ENCODE results near the gene KCNJ6. TPM values are rescaled to one million over a fixed set of nuclear protein-coding genes. Genes with fewer than 3 reads are reported as not detected.

The KCNJ6 gene
- total RNA-seq, 1 donor from 2014 or later, result not detected

- H3K27me3 ChIP-seq, result no peaks in the 10 kb centered on the region
- H3K27ac ChIP-seq, result no peak overlapping the region
- intact Hi-C loops (cut with DNase I), result no loop called here
- H3K4me1 ChIP-seq, result no peaks in the 10 kb centered on the region
- no peak overlapping the region for H3K4me3 ChIP-seq
- H3K36me3 ChIP-seq, result no peaks in the 10 kb centered on the region
- no peak for TF ChIP-seq POLR2AphosphoS5 (IDR thresholded peaks at IDR 0.05; ENCODE audit: insufficient read depth in 1 of 2, low read depth in 1 of 2)
- no peak for TF ChIP-seq POLR2A (IDR thresholded peaks at IDR 0.05)
- TF ChIP-seq, protein P1, sequence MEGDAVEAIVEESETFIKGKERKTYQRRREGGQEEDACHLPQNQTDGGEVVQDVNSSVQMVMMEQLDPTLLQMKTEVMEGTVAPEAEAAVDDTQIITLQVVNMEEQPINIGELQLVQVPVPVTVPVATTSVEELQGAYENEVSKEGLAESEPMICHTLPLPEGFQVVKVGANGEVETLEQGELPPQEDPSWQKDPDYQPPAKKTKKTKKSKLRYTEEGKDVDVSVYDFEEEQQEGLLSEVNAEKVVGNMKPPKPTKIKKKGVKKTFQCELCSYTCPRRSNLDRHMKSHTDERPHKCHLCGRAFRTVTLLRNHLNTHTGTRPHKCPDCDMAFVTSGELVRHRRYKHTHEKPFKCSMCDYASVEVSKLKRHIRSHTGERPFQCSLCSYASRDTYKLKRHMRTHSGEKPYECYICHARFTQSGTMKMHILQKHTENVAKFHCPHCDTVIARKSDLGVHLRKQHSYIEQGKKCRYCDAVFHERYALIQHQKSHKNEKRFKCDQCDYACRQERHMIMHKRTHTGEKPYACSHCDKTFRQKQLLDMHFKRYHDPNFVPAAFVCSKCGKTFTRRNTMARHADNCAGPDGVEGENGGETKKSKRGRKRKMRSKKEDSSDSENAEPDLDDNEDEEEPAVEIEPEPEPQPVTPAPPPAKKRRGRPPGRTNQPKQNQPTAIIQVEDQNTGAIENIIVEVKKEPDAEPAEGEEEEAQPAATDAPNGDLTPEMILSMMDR (IDR thresholded peaks at IDR 0.05), result no peak
- no peak for DNase-seq (ENCODE audit: extremely low spot score in 2 of 2)
- no peaks in the 10 kb centered on the region for H3K9me3 ChIP-seq
Measured at GRCh38 chr21:37870221-37870620, 46.0 kb downstream of the KCNJ6 start.

GRCh38 chr21:37869661-37870060 is 46.6 kb downstream of the KCNJ6 start:
- H3K27ac ChIP-seq, result no peak overlapping the region
- H3K27me3 ChIP-seq, result no peaks in the 10 kb centered on the region
- intact Hi-C loops (cut with DNase I), result no loop called here
- H3K4me1 ChIP-seq, result no peaks in the 10 kb centered on the region
- TF ChIP-seq, protein P1 (IDR thresholded peaks at IDR 0.05), result no peak
- TF ChIP-seq POLR2AphosphoS5 (IDR thresholded peaks at IDR 0.05; ENCODE audit: insufficient read depth in 1 of 2, low read depth in 1 of 2) (no peak), POLR2A (IDR thresholded peaks at IDR 0.05) (no peak)
- H3K4me3 ChIP-seq, result no peak overlapping the region
- DNase-seq (ENCODE audit: extremely low spot score in 2 of 2), result no peak
- no peaks in the 10 kb centered on the region for H3K9me3 ChIP-seq
- H3K36me3 ChIP-seq, result no peaks in the 10 kb centered on the region

GRCh38 chr21:37868446-37869295 is 47.6 kb downstream of the KCNJ6 start:
- Histone ChIP-seq H3K36me3 (no peaks in the 10 kb centered on the region), H3K9me3 (no peaks in the 10 kb centered on the region), H3K4me3 (no peak overlapping the region), H3K27me3 (no peaks in the 10 kb centered on the region), H3K4me1 (no peaks in the 10 kb centered on the region), H3K27ac (no peak overlapping the region)
- TF ChIP-seq, protein P1 (IDR thresholded peaks at IDR 0.05), result no peak
- TF ChIP-seq POLR2AphosphoS5 (IDR thresholded peaks at IDR 0.05; ENCODE audit: insufficient read depth in 1 of 2, low read depth in 1 of 2) (no peak), POLR2A (IDR thresholded peaks at IDR 0.05) (no peak)
- DNase-seq (ENCODE audit: extremely low spot score in 2 of 2), result no peak
- intact Hi-C loops (cut with DNase I), result no loop called here

DNA sequence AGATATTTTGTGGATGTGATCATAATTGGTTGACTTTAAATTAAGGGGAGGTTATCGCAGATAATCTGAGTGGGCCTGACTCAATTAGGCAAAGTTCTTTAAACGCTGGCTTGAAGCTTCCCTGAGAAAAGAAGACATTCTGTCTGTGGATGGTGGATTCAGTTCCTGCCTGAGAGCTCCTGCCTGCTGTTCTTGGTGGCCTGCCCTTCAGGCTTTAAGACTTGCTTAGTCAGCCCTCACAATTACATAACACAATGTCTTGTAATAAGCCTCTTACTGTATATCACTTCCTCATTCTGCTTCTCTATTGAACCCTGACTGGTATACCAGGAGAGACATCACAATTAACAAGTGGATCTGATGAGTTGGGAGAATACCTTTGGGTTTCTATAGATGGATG is 50.2 kb downstream of the KCNJ6 start:
- H3K4me1 ChIP-seq, result no peaks in the 10 kb centered on the region
- H3K27ac ChIP-seq, result no peak overlapping the region
- intact Hi-C loops (cut with DNase I), result no loop called here
- H3K4me3 ChIP-seq, result no peak overlapping the region
- H3K9me3 ChIP-seq, result no peaks in the 10 kb centered on the region
- TF ChIP-seq, protein P1 (IDR thresholded peaks at IDR 0.05), result no peak
- TF ChIP-seq POLR2A (IDR thresholded peaks at IDR 0.05) (no peak), POLR2AphosphoS5 (IDR thresholded peaks at IDR 0.05; ENCODE audit: insufficient read depth in 1 of 2, low read depth in 1 of 2) (no peak)
- H3K27me3 ChIP-seq, result no peaks in the 10 kb centered on the region
- H3K36me3 ChIP-seq, result no peaks in the 10 kb centered on the region
- peak; percentile 60 to 64 for DNase-seq (ENCODE audit: extremely low spot score in 2 of 2)

DNA sequence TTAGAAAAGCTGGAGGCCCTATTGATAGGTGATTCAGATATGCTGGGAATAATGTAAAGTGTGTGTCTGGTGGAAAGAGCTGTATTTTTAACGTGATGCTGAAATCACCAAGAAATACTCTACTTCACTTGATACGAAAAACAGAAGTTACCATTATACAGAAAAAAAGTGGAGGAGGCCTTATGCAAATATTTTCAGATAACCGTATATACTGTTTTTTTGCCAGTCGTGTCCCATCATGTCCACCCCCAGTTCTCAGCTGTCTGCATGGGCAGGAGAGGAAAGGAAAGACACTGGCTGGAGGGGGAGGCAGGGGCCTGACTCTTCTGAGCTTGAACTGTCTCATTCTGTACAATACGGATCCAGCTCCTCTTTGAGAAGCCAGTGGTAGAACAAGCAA is 51.1 kb downstream of the KCNJ6 start:
- peak in 1 of 2 donors; percentile 1 for DNase-seq (ENCODE audit: extremely low spot score in 2 of 2)
- Histone ChIP-seq H3K36me3 (no peaks in the 10 kb centered on the region), H3K4me3 (no peak overlapping the region), H3K27ac (no peak overlapping the region), H3K4me1 (no peaks in the 10 kb centered on the region), H3K27me3 (no peaks in the 10 kb centered on the region), H3K9me3 (no peaks in the 10 kb centered on the region)
- TF ChIP-seq POLR2AphosphoS5 (IDR thresholded peaks at IDR 0.05; ENCODE audit: insufficient read depth in 1 of 2, low read depth in 1 of 2) (no peak), POLR2A (IDR thresholded peaks at IDR 0.05) (no peak)
- TF ChIP-seq, protein P1 (IDR thresholded peaks at IDR 0.05), result no peak
- intact Hi-C loops (cut with DNase I), result no loop called here
